ENCODE data around the gene S100P.
"Not testable (repeated sequence)": the region's sequence is repeated elsewhere in the genome, so short reads cannot be mapped to it uniquely, and the experiment has no call there.

DNA sequence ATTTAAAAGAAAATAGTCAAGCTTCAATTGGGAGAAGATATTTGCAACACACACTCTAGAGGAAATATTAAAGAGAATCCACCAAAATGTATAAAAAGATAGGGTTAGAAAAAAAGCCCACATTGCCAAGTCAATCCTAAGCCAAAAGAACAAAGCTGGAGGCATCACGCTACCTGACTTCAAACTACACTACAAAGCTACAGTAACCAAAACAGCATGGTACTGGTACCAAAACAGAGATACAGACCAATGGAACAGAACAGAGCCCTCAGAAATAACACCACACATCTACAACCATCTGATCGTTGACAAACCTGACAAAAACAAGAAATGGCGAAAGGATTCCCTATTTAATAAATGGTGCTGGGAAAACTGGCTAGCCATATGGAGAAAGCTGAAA is 39.5 kb upstream of the S100P start:
- TF ChIP-seq, protein P1, sequence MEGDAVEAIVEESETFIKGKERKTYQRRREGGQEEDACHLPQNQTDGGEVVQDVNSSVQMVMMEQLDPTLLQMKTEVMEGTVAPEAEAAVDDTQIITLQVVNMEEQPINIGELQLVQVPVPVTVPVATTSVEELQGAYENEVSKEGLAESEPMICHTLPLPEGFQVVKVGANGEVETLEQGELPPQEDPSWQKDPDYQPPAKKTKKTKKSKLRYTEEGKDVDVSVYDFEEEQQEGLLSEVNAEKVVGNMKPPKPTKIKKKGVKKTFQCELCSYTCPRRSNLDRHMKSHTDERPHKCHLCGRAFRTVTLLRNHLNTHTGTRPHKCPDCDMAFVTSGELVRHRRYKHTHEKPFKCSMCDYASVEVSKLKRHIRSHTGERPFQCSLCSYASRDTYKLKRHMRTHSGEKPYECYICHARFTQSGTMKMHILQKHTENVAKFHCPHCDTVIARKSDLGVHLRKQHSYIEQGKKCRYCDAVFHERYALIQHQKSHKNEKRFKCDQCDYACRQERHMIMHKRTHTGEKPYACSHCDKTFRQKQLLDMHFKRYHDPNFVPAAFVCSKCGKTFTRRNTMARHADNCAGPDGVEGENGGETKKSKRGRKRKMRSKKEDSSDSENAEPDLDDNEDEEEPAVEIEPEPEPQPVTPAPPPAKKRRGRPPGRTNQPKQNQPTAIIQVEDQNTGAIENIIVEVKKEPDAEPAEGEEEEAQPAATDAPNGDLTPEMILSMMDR (IDR thresholded peaks at IDR 0.05 in 4 of 5, conservative IDR thresholded peaks at IDR 0.05 in 1 of 5) = not testable (repeated sequence)
- TF ChIP-seq POLR2A (IDR thresholded peaks at IDR 0.05) = not testable (repeated sequence)

Measured in gastrocnemius medialis (tissue), 4 donors.